GM12875 (cell line): Measurements from ENCODE around the gene NXPH4.

ENCODE experiments used
- H3K4me3 ChIP-seq: one replicate; pipeline ENCODE4 v1.5.1; 2011; ENCODE audit warnings: low read depth, low read length, control low read depth
- TF ChIP-seq, protein P1 (sequence below): IDR thresholded peaks from 2 replicates; pipeline ENCODE4 v1.5.1; 2011; ENCODE audit warnings: low read depth, mild to moderate bottlenecking, control low read depth, inconsistent platforms, low read length, moderate library complexity, borderline replicate concordance; ENCODE audit not compliant: insufficient read depth

Gene NXPH4

DNA sequence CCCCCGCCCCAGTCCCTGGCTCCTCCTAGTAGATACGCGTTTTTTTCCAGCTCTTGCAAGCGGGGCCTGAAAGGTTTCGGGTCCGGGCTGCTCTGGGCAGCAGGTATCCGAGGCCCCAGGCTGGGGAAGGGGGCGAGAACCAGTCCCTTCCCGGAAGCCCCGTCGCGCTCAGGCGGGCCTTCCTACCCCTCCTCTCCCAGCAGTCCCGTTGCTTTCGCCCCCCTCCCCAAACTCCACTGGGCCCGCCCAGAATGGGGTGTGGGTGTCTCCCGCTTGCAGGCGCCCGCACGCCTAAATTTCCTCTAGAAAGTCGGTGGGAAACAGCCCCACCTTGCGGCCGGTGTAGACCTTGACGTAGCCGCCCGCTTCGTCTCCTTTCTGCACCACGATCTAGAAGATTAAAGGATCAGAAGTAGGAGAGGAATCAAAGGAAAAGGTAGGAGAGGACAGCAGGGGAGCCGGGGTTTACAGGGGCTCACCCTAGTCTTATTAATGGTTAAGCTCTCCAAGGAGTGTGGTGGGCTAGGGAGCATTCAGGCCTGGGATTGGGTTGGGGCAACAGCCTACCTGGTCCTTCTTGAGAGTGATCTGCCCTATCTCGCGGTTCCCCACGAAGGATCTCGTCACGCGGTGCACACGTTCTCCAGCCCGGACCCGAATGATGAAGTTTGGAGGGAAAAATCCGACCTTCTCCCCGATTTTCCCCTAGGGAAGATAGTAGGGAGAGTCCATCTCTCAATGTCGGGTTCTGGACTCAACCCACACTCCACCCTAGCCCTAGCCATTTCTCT is 27.1 kb downstream of the NXPH4 start:
- TF ChIP-seq, protein P1, sequence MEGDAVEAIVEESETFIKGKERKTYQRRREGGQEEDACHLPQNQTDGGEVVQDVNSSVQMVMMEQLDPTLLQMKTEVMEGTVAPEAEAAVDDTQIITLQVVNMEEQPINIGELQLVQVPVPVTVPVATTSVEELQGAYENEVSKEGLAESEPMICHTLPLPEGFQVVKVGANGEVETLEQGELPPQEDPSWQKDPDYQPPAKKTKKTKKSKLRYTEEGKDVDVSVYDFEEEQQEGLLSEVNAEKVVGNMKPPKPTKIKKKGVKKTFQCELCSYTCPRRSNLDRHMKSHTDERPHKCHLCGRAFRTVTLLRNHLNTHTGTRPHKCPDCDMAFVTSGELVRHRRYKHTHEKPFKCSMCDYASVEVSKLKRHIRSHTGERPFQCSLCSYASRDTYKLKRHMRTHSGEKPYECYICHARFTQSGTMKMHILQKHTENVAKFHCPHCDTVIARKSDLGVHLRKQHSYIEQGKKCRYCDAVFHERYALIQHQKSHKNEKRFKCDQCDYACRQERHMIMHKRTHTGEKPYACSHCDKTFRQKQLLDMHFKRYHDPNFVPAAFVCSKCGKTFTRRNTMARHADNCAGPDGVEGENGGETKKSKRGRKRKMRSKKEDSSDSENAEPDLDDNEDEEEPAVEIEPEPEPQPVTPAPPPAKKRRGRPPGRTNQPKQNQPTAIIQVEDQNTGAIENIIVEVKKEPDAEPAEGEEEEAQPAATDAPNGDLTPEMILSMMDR = peak; percentile 82
- H3K4me3 ChIP-seq = peak overlapping the region; percentile 36

DNA sequence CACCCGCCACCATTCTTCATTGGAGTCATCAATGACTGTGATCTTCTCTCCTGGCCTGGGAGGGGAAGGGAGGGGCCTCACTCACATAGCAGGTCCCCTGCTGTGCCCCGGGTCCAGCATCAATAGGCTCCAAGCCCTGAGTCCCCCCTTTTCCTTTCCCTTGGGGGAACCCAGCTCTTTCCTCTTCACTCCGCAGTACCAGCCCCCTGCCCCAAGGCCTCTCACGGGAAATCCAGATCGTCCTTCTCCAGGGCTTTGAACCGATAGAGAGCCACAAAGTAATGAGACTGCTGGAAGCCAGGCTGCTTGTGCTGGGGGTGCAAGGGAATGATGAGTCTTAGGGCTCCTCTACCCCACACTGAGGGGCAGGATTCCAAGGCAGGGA is 27.7 kb downstream of the NXPH4 start:
- no peak overlapping the region for H3K4me3 ChIP-seq
- TF ChIP-seq, protein P1 = no peak

DNA sequence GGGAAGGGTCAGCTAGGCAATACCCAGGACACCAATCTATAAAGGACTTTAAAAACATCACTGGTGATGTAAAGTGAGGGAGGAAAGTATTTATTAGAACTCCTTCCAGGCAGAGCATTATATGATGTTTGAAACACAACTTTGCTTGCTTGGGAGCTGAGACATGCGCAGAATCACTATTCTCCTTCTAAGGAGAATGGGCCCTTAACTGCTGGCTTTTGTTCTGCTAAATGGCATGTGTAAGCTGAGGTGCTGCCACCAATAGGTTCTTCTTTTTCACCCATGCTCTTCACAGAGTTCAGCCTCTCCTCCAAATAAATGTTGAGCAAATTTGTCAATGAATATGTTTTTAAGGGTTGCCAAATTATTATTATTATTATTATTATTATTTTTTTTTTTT is 30.4 kb downstream of the NXPH4 start:
- TF ChIP-seq, protein P1 = no peak
- no peak overlapping the region for H3K4me3 ChIP-seq

GRCh38 chr12:57248934-57249742 is 32.5 kb downstream of the NXPH4 start:
- TF ChIP-seq, protein P1 = no peak
- H3K4me3 ChIP-seq = no peak overlapping the region

- H3K4me3 ChIP-seq = no peak overlapping the region
- TF ChIP-seq, protein P1 = no peak
Measured at GRCh38 chr12:57250541-57250940, 33.9 kb downstream of the NXPH4 start.

GRCh38 chr12:57250956-57251355 is 34.4 kb downstream of the NXPH4 start, which contains the start of gene STAC3:
Gene STAC3, minus strand, starts transcription at chr12:57251187. Its CDS starts 1,551 bp downstream, at chr12:57249636.
- no peak within 1 kb of the TSS for H3K4me3 ChIP-seq
- TF ChIP-seq, protein P1 = no peak
